Measurements from ENCODE around the gene RNASE4.

DNA sequence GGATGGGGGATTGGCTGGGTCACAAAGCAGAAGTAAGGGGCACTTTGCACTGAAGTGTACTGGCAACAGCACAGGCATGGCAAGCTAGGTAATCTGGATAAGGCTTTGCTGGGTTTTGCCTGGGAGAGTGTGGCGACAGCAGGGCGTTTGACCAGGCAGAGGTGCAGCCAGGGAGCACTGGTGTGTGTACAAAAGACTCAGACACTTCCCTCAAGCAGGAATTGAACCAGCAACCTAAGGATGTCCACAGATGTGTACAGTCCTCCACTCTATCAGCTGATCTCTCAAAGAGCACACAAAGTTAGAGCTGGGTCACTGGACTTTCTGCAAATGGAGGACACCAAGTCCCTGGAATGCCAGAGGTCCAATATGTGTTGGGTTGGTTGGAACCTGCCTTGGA, 15.4 kb upstream of the RNASE4 start:
- TF ChIP-seq, protein P1, sequence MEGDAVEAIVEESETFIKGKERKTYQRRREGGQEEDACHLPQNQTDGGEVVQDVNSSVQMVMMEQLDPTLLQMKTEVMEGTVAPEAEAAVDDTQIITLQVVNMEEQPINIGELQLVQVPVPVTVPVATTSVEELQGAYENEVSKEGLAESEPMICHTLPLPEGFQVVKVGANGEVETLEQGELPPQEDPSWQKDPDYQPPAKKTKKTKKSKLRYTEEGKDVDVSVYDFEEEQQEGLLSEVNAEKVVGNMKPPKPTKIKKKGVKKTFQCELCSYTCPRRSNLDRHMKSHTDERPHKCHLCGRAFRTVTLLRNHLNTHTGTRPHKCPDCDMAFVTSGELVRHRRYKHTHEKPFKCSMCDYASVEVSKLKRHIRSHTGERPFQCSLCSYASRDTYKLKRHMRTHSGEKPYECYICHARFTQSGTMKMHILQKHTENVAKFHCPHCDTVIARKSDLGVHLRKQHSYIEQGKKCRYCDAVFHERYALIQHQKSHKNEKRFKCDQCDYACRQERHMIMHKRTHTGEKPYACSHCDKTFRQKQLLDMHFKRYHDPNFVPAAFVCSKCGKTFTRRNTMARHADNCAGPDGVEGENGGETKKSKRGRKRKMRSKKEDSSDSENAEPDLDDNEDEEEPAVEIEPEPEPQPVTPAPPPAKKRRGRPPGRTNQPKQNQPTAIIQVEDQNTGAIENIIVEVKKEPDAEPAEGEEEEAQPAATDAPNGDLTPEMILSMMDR (IDR thresholded peaks at IDR 0.05), result no peak
- no peak for TF ChIP-seq POLR2A (IDR thresholded peaks at IDR 0.05)
- TF ChIP-seq EP300 (IDR thresholded peaks at IDR 0.05), result no peak

All from upper lobe of left lung (tissue), 4 donors.